ENCODE data around the gene UBL7.

Gene UBL7

DNA sequence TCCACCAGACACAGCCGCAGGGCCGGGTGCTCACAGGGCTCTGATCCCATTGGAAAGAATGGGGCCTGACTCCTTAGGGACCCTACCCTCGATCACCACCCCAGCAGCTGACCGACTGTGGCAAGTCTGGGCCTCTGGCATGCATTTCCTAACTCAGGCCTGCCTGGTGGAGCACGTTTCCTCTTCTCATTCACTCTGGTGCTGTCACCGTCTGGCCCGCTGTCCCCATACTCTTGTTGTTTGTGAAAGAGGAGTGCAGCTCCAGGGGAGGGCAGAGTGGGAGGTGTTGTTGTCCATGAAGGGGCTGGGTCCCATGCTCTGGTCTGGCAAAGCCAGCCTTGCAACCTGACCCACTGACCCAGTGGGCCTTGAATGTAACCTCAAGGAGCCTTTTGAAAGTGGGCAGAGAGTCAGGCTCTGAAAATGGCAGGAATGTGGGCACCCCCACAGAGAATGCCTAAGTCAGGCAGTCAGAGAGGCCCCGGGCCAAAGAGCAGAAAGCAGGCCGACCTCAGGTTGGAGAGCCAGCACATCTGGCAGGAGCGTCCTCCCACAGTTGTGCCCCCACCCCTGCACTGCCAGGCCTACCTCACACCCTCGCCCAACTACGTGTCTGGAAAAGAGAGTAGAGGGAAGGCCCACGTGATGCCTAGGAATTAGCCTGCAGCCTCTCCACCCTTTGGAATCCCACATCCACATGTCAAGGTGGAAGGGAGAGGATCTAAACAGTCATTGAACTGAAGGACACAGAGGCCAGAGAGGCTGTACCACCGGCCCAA, 38.1 kb downstream of the UBL7 start:
- DNase-seq, result no peak

DNA sequence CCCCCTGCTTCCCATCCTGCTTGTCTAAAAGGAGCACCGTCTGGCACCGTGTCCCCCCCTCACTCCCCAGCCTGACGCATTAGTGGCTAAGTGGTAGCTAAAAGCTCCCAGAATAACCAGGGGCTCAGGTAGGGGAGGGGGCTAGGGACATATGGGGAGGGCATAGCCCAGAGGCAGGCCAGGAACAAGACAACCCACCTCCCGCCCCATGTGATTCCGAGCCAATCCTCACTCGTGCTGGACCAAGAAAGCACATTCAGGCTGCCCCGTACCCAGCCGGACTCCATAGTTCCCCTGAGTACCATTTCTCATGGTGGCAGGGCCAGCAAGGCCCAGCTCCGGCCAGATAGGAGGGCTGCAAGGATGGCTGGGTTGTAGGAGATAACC, 38.7 kb downstream of the UBL7 start:
- no peak for DNase-seq

DNA sequence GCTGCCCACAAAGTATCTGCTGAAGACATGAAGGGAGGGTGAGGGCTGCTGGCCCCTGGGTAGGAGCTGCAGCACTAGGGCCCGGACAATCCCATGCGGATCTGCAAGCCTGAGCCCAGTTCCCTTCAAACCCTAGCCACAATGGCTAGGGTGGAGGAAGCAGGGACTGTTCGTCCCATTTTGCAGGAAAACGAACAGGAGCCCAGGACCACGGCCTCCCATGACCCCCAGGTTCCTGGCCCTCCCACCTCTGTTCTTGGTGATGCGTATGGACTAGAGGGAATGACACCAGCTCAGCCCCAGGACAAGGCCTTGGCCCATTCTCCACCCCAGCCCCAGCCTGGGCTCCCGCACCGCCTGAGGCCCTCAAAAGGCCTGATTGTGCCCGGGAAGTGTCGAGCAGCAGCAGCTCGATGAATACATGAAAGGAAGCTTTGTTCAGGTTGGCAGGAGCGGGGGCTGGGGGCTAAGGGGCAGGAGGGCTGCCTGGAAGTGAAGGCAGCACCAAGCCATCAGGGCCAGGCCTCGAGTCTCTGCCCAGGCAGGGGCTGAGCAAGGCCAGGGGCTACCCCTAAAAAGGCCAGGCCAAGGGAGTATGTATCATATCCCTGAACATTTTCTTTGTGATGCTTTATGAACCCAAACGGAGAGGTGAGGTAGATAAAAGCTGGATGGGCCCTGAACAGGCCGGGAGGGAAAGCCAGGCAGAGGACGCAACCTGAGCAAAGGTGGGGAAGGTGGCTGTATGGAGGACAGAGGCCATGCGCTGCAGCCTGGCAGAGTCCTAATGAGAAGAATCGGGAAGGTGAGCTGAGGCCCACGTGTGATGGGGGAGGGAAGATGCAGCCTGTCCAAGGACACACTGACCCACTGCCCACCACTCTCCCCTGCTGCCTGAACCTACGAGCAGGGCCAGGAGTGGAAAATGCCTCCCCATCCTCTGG, 39.4 kb downstream of the UBL7 start:
- no peak for DNase-seq

DNA sequence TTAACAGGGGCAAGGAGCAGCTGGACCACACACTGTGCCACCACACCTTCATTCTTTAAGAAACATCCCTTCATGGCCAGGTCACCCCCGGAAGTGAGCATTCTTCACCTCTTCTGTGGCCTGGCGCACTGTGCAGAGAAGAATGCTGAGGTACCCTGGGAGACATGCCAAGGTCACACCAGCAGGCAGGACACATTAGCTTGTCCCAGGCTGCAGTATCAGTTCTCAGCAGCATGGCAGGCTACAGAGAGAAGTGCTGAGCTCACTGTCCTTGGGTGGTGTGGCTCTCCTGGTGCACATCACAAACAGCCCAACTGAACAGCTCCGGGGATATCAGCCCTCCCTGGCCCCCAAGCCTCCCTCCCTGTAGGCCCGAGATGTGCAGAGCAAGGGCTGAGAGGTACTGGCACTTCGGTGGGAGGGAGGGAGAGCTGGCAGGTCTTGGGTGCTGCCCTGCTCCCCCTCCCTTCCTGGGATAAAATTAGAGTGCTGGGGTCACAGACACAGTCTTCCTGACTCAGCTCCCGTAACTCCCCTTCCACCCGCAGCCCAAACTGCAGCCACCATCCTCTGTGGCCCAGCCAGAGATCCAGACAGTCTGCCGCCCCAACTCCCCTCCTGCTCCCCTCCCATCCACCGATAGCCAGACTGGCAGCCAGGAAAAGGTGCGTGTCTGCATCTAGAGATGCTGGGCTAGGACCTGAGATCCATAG, 40.6 kb downstream of the UBL7 start:
- no peak for DNase-seq

DNA sequence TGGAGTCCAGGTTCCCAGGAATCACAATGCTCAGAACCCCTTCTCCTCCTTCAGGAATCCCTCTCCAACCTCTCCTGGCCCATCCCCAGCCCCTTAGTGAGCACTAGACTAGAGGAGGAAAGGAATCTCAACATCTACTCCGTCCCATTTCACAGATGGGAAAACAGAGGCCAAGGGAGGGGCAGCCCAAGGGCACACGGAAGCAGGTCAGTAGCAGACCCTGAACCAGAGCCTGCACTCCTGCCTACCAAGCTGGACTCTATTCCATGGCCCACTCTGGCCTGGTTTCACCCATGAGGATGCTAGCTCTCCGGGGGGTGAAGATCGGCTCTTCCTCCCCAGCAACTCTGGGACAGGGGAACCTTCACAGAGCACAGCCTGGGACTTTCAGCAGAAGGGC, 41.5 kb downstream of the UBL7 start:
- no peak for DNase-seq

DNA sequence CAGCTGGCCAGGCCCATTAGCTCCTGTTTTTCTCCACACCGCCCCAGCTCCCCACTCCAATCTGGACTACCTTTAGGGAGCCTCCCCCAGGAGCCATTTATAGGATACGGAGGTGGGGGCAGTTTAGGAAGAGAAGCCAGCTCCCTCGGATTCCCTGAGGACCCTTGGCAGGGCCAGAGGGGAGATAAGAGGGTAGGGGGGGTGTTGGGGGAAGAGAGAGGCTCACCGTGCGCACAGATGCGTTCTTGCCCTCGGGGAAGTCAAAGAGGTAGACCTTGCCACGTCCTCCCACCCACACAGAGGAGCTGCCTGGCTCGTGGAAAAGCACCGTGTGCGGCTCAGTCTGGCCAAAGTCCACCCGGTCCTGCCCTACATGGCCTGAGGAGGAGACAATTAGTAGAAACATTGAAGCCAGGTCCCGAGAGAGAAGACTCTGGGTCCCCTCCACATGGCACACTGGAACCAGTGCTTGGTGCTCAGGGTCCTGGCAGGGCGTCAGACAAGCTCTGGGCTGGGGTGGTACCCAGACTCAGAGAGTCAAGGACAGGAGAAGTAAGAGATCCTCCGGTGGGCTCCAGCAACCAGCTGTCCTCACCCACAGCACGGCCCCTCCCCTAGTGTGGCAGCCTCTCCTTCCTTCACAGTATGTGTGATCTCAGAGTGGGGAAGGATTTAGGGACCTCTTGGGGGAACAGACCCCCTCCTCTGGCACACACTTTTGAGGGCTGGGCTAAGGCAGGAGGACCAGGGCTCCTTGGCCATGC, 42.2 kb downstream of the UBL7 start:
- DNase-seq, result no peak

DNA sequence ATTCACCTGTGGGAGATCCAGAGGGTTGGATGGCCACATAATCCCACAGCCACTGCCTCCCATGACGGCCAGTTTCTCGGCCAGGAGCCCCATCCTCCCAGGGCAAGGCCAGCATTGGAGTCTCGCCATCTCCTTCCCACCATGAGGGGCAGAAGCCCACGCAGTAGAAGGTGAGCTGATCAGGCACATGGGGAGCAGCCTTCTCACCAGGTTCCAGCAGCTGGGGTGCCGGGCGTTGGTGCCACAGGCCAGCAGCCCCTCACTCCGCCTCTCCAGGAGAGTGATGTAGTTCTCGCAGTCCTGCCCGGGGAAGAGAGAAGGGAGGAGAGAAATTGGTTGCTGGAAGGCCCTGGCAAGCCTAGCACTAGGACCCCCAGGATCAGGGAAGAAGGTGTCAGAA, 43.3 kb downstream of the UBL7 start:
- DNase-seq, result no peak

DNA sequence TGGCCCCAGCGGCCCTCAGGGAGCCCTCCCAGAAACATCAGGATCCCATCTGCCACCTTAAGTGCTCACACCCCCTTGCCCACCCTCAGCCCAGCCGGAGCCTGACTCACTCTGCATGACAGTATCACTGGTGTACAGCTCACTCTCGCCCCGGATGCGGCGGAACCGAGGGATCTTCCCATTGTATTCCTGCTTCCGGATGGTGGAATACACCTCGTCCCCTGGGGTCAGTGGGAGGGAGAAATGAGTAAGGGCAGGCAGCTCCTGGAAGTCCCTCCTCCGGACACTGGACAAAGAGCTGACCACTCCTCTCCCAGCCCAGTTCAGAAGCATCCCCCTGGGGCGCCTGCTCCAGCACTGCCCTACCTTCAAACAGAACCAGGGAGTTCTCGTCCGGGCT, 43.7 kb downstream of the UBL7 start:
- DNase-seq, result no peak

DNA sequence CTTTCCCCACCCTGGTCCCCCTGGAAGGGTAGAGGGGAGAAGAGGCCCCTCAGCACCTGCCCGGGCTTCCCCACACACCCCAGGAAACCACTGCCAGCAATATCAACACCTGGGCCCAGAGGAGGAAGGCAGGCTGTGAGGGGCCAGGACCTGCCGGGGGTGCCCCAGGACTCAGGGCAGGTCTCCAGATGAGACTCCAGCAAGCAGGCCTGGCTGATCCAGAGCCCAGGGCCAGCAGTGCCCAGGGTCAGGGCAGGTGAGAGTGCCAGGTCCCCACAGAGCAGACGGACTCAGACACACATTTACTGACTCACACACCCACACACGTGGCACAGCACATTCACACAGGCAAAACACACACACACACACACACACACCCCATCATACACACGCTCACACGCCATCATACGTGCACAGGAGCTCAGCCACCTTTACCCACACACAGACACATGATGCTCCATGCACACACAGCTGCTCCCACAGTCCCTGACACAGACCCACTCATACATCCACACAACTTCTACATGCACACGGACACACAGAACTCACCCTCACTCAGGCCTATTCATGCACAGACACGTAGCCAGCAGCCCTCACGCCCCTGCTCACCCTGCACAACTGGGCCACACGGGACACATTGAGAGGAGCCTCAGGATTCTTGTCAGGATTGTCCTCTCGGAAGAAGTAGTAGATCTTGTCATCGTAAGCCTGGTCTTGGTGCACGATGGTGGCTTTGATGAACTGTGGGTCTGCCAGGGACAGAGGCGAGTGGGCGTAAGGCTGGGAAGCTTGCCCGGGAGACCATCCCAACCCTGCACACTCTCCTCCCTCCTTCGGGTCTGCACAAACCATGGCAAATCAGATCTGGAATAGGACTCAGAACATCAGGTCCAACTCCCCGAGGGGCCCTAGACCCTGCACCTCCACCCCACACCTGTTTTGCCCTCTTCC, 44.7 kb downstream of the UBL7 start:
- no peak for DNase-seq

DNA sequence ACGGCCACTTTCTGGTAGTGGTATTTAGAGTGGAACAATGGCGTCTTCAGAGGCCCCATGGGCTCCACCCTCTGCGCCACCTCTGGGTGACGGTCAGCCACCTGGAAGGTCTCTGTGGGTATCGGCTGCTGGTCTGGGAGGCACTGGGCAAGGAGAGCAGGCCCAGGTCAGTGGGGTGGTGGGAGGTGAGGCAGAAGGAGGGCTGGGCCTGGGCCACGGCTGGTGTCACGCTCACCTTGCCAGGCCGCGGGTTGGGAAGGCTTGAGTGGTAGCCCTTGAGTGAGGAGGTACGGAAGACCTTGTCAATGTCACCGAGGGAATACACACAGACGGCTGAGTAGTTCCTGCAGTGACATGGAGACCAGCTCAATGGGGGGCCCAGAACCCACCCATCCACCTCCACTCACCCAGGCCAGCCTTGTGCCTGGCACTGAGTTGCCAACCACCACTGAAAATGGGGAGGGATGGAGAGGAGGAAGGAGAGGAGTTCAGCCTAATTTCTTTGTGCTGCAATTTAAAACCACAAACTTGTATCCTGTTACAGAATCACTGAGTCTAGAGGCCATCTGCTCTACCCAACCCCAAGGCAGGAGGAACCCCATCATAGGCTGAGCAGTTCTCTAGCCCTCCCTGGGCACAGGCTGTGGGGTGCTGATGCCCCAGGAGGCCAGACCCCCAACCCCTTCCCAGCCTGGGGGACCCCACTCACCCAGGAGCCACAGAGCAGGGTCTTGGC, 46.2 kb downstream of the UBL7 start:
- no peak for DNase-seq

DNA sequence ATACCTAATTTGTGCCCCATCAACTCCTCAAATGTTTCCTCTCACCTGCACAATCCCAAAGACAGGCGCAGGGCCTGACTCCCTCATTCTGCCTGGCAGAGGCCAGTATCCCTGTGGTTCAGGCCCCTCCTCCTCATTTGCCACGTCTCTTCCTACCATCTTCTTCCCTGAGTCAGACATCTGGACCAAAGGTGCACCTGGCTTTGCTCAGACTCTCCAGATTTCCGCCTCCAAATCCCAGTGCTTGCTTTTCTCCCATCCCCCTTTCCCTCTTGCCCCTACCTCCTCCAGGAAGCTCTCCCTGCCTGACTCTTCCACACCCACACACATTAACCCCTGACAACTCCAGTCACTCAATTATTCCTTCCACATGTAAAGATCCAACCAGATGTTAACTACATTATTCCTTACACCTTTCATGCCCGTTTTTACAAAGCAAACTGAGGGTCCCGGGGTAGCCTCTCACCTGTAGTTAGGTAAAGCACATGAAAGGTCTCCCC, 46.8 kb downstream of the UBL7 start:
- DNase-seq, result no peak

DNA sequence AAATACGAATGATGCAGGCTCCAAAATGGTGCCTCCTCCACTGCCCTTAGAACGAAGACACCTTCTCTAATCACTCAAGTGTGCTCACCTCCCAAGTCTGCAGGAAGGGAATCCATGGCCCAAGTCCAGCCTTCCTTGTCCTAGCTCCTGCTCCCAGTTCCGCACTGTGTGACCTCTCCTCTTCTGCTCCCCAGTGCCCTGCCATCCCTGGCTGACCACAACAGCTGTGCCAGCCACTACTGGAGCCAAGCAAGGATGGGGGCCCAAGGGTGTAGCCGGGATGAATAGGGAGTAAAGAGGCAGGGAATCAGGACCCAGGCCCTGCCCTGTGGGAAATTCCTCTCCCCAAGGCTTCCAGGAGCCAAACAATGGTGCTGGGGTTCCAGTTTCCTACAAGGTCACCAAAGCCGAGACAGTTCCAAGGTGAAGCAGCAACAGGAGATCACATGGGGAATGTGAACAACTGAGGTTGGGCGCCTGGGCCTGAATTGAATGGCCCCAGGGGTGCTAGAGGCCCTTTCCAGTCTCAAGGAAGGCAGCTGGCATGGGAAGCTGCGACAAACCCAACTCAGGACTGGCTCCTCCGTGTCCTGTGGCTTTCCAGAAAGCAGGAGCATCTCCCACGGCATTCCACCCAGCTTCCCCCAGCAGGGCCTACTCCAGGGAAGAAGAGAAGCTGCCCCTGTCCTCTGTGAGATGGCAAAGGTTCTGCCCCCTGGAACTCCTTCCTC, 47.4 kb downstream of the UBL7 start:
- no peak for DNase-seq

DNA sequence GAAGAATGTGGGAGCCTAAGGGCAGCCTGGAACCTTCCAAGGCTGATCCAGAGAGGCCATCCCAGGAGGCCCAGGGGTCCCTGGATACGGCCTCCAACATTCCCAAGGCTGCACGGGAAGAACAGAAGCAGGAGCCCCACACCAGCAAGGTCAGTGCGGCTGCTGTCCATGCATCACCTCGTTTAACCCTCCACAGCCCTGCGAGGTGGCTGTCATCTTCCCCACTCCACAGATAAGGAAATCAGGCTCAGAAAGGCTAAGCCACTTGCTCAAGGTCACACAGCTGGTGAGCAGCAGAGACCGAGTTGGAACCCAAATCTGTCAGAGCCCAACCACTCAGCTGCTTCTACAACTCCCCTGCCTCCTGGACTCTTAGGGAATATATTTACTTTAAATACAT, 48.8 kb downstream of the UBL7 start:
- no peak for DNase-seq

DNA sequence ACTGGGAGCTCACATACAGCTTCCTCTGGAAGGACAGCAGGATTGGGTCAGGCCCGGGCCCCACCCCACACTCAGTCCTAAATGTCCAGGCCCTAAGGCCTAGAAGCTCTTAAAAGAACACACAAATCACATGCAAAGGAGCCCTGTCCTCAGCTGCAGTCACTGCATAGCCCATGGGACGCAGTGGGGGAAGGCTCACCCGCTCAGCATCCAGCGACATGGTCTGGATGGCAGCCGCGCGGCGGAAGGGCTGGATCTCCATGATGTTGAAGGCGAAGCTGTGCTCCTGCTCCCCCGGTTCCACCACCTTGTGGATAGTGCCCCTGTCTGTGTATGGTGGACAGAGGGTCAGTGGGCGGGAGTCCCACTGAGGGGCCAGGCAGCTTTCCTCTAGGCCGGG, 49.3 kb downstream of the UBL7 start:
- DNase-seq, result no peak

DNA sequence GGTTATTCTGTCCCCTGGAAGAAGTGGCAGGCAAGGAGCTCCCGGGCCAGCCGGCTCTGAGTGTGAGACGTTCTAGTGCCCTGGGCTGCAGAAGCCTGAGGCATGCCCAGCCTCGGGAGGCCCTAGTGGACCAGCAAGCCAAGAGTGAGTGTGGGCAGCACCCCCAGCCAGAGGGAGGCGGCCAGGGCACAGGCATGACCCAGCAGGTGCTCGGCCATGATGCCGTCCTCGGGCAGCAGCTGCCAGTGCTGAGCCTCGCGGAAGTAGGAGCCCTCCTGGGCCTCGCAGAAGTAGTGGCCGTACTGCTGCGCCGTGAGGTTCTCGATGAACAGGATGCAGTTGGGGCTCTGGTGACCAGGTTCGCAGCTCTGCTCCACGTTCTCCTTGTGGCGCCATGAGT, 50.5 kb downstream of the UBL7 start:
- DNase-seq, result no peak

DNA sequence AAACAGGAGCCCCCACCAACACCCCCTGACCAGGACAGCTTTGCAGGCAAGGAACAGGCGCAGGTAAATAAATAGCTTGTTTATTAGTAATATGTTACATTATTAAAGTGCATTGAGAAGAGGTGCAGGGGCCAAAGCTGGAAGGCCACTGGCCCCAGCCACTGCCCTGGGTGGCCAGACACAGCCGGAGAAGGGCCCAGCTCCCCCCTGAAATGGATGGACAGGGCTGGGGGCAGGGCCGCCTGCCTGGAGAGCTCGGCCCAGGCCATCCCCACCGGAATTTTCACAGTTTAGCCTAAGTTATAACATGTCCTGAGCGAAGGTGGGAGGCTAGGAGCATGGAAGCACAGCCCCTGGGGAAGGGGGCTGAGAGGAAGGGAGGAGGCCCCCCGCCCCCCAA, 51.7 kb downstream of the UBL7 start:
- DNase-seq, result no peak

DNA sequence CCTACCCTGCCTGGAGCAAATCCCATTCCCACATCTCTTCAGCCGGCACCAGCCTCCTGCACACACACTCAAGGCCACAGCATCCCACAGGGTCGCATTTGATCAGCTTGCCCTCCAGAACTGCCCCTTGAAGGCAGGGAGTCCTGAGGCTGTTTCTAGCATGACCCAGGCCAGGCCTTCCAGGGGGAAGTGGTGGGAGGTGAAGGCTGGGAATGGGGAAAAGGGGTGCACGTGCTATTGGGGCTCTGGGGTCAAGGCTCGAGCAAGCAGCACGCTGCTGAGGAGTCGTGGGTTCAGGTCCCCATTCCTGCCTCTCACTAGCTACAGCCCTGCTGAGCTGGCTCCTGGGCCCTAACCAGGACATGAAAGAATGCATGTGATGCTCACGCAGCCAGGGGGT, 52.1 kb downstream of the UBL7 start:
- no peak for DNase-seq

DNA sequence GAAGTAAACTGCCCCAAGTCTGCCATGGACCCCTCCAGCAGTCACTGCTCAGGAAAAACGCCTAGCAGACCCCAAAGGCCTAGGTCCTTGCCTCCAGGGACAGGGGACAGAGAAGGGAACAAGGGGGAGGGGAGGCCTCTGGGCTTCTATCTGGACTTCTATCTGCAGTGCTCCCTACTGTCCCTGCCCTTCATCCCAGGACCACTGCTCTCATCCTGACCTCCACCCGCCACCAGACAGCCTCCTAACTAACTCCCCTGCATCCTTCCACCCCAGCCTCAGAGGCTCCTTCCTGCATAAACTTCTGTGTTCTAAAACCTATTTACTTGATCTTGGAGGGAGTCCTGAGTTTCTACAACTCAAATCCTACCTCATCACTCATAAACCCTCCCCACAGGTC, 52.6 kb downstream of the UBL7 start:
- no peak for DNase-seq

DNA sequence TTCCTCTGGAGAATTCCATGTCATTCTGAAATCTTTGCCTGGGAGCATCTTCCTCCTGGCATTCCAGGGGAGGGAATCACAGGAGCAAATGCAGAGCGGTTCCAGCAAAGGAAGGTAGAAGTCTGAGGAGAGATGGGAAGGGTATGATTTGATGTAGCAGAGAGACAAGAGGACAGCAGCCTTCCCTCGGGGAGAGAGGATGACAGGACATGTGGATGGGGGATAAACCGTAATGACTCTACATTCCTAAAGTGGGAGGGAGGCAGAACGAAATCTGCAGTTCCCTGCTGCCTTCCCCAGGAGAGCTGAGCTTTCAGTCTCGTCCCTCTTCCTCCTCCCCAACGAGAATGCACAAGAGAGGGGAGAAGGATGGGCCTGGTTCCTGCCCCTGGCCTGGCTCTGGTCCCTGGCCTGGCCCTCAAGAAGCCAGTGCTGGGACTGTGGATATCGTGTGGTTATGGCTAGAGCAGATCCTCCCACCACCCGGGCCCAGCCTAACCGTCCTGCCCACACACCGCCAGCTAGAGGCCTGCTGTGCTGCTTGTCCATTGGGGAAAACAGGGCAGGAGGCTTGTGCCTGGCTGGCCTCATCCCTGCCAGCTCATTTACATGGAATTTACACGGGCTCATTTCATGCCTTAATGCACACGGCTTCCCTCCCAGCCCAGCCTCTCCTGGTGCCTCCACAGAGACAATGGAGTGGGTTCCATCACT, 53.8 kb downstream of the UBL7 start:
- DNase-seq, result no peak

All from CD4-positive, alpha-beta T cell treated with Interferon gamma for 1 hour (primary cell).